GM04503 (cell line): ENCODE measurements around the gene SHANK1.
A peak's percentile ranks its signal among the peaks of the same experiment; 100 is the strongest.

ENCODE experiments used
- DNase-seq: peaks from one replicate; pipeline ENCODE4 v3.0.0-alpha.2; 2012; ENCODE audit warnings: low read depth

The SHANK1 gene

DNA sequence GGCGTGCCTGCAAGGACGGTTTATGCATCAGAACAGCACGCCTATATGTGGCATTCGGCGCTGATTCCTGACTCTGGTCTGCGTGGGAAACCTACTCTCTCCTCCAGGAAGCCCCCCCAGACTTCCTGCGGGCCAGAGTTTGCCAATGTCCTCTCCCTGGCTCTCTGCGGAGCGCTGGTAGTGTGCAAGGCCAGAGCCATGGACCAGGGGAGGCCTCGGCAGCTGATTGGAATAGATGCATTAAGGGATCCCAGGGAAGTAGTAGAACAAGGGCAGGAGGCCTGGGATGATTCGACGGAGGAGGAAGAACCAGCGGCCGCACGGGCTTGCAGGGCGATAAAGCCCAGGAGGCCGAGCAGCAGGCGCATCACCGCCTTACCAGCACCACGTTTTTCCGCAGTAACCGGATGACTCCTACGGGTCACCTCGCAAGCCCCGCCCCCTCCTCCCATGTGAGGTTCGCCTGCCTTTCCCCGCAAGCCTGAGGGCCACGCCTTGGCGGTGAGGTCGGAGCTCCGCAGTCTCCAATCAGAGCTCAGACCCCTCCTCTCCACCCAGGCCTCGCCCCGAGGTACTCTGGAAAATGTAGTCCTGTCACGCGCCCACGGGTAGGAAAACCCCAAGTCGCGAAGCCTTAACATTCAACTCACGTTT is 8.6 kb upstream of the SHANK1 start:
- no peak for DNase-seq

DNA sequence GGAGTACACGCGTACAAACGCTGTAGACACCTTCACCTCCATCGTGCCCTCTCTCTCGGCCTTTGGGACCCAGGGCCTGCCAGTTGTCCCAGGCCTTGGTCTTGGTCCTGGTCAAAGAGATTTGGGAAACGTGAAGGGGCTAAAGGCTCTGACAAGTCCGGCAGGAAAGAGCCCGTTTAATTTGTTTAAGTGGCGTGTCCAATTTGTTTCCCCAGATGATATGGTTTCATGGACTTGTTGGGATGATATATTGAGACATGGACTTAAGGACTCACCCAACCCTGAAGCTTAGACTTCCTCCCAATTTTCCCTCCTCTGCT is 6.3 kb upstream of the SHANK1 start:
- no peak for DNase-seq

DNA sequence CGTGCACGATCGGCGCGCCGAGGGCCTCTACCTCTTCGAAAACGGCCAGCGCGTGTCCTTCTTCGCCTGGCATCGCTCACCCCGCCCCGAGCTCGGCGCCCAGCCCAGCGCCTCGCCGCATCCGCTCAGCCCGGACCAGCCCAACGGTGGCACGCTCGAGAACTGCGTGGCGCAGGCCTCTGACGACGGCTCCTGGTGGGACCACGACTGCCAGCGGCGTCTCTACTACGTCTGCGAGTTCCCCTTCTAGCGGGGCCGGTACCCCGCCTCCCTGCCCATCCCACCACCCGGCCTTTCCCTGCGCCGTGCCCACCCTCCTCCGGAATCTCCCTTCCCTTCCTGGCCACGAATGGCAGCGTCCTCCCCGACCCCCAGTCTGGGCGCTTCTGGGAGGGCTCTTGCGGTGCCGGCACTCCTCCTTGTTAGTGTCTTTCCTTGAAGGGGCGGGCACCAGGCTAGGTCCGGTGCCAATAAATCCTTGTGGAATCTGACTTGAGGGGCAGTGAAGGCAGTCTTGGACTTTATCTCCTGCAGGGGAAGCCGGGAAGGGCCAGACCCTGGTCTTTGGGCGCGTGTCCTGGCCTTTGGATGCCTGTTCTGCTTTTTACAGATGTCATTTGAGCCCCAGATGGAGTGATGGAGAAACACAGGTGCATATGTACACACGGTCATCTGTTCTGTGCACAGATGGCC is 5.8 kb upstream of the SHANK1 start:
- DNase-seq = no peak

DNA sequence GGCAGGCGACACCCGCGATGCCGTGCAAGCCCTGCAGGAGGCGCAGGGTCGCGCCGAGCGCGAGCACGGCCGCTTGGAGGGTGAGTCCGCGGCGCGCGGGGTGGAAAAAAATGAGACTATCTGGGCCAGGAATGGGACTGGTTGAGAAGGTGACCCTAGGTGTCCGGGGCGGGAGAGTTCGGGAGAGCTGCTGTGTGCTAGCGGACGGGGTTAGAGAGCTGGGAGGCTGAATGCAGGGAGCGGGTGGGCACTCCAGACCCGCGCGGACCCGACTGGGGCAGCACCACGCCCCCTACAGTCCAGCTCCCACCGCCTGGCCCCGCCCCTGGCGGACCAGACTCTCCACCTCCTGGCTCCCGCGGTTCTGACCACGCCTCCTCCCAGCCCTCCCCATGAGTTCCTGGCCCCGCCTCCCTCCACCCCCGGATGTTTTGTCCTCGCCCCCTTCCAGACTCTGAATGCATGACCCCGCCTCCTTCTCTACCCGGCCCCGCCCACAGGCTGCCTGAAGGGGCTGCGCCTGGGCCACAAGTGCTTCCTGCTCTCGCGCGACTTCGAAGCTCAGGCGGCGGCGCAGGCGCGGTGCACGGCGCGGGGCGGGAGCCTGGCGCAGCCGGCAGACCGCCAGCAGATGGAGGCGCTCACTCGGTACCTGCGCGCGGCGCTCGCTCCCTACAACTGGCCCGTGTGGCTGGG is 5.1 kb upstream of the SHANK1 start:
- peak; percentile 86 for DNase-seq

DNA sequence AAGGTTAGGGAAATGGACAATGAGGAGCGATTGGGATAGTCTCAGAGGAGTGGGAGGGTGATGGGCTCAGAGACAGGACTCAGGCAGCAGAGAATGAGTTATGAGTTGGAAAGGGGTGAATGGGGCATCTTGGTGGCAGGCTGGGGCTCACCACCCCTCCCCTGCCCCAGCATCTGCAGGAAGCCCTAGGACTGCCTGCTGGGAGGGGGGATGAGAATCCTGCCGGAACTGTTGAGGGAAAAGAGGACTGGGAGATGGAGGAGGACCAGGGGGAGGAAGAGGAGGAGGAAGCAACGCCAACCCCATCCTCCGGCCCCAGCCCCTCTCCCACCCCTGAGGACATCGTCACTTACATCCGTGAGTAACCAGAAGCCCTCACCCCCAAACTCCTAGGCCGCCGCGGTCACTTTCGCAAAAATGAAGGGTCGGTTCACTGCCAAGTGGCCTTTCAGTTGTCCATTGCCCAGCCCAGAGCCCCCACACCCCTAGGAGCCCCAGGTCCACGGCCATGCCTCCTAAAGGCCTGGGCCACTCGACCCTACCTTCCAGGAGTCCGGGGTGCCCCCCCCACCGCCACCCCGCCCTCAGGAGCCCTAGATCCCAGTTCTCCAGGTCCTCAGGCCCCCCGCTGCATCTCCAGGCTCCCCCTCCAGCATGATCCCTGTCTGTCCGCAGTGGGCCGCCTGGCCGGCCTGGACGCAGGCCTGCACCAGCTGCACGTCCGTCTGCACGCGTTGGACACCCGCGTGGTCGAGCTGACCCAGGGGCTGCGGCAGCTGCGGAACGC is 4.3 kb upstream of the SHANK1 start:
- no peak for DNase-seq

DNA sequence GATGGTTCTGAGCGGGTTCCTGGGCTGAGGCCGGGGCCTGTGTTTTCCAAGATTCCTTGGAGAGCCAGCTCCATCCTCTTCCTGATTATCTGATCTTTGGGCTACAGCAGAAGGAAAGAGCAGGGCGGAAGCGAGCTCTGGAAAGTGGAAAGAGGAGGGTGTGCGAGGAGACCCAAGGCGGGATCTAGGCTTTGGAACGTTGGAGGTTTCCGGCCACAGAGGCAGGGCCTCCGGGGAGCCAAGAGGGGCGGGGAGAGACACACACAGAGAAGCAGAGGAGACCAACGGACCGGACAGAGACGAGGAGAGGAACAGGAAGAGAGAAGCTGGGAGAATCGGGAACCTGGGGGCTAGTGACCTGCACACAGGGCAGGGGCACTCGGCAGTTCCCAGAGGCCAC is 3.5 kb upstream of the SHANK1 start, which contains the start of gene CLEC11A:
TSS of gene CLEC11A (plus strand) at position 296 of the 400 bp plus-strand sequence. CDS start 162 bp downstream, outside the sequence.
- peak; percentile 57 for DNase-seq

DNA sequence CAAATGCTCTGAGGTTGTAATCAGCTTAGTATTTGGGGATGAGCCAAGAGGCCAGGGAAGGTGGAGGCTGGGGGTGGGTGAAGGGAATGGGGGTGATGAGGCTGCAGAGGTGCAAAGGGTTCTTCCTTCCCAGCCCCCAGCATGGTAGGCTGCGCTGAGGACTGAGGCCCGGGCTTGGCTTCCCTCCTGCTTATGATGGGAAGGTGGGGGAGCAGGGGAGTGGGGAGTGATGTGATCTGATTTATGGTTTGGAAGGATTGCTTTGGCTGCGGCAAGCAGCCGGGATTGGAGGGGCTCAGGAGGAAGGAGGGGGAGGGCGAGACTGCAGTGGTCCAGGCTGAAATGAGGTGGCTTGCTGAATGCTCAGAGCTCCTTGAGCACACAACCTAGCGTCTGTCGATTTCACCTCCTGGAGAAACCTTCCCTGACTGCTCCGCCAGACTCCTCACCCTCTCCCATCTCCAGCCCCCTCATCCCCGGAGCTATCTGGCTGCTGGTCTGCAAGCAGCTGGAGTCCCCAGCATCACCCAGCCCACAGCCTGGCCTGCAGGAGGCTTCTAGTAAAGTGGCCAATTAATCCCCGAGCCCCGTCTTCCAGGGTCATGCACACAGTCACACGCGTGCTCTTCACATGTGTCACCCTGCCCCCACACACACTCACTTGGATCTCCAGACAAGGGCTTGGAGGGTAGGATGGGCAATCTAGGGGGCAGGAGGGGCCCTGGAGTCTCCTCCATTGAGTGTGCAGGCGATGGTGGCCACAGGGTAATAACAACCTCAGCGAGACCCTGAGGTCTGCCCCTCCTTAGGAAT is 2.8 kb upstream of the SHANK1 start:
- DNase-seq = no peak

DNA sequence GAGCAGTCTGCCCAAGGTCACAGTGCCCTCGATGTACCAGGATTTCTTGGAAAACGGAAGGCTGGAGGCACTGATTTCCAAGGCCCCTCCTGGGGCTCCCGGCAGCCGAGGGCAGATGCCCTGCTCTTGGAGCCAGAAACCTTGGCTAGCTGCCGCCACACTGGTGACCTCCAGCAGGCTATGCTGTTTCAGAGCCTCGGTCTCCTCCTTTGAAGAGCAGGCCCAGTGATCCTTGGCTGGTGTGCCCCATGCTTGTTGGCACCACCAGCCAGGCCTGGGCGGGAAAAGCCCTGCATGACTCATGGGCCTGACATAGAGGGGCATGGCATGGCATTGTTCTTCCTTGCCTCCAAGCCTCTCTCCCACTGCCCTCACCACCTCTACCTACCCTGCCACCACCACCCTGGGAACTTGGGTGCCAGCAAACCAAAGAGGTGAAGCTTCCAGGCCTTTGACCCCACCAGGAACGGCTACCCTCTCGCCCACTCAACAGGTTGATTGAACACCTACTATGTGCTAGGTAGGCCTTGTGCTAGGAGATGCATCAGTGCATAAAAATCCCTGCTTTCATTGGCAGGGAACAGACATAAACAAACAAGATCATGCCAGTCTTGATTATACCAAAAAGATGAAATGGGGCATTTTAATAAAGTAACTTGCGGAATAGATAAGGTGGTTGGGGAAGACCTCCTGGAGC is 2.0 kb upstream of the SHANK1 start:
- no peak for DNase-seq

DNA sequence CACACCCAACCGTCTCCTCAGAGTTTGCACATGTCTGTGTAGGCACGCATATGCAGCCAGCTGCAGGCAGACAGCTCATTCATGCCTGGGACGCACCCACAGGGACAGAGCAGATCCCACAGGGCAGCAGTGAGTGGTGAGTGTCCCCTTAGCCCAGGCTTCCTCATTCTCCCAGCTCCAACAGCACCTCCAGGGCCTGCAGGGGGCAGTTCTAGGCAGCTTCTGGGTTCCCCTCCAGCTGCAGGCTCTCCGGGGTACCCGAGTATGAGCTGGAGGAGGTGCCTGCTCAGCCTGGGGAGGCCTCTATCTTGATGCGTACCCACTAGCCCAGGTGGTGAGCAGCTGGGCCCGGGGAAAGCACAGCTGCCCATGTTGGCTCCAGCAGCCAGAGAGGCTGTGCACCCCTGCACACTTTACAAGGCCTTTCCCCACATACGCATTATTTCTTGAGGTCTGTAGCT is 1.3 kb upstream of the SHANK1 start:
- DNase-seq = peak; percentile 54

DNA sequence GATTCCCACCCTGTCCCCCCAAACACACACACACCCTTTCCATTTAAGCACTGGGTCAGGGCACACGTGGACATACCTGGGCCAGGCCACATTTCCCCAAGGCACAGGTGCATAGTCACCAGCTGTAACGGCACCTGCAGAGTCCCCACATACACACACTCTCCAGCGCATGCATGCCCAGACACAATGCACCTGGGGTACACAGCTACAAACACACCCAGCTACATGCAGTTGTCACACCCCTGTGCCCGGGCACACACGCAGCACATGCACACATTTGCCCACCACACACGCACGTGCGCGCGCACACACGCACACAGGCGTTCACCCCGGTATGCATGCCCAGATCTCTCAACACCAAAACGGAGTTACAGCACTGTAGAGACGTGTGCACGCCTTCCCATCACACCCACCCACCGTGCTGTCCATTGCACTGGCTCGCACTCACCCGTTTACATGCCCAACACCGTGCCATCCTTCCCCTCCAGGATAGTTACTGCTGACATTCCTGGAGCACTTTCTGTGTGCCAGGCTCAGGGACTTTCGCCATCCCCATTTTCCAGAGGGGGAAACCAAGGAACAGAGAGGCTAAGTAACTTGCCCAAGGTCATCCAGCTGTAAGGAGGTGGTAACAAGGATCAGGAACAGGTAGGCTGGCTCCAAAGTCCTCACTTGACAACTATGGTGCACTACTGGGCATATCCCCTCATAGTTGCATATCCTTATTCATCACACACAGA is 749 bp upstream of the SHANK1 start:
- DNase-seq = no peak

DNA sequence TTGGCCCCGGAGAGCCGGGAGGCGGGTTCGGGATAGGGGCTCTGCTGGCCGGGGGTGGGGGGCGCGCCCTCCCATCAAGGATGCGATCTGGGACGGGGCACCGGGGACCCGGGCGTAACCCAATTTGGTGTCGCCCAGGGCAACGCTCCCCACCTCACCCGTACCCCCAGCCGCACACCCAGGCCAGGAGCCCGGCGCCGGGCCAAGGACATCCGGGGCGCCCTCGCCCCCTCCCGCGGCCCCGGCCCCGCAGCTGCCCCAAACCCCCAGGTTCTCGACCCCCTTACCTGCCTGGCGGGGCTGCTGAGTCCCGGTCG is 525 bp downstream of the SHANK1 start:
- DNase-seq = no peak

DNA sequence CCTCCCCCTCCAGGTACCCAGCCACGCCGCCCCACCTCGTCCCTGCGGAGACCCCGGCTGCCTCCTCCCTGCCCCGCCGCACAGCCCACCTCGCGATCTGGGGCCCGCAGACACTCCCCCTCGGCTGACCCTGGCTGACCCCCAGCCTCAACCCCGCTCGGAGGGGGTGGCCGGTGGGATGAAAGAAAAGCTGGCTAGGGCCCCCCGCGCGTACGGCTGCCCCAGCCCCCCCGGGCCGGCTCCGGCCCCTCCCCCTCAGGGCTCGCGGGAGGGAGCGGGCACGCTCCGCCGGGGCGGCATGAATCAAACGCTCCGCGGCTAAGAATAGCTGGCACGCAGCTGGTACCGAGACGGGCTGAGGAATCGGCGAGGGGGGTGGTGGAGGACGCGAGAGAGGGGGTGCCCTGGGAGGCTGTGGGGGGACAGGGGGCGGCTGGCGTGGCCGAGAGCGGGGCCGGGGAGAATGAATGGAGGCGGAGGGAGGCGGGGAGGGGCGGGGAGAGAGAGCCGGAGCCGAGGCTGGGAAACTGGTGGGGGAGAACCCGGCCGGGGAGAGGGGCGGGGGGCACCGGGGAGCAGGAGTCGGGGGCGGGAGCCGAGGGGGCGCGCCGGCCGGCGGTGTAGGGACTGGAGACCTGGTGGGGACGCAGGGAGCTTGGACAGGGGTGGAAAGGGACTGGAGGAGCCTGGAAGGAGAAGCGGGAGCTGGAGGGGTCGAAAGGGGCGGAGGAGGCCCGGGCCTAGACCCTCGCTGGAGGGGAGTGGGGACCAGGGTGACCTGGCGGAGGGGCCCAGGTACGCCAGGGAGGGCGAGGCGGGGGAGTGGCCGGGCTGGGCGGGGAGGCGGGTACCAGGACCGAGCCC is 1.1 kb downstream of the SHANK1 start:
- DNase-seq = no peak

DNA sequence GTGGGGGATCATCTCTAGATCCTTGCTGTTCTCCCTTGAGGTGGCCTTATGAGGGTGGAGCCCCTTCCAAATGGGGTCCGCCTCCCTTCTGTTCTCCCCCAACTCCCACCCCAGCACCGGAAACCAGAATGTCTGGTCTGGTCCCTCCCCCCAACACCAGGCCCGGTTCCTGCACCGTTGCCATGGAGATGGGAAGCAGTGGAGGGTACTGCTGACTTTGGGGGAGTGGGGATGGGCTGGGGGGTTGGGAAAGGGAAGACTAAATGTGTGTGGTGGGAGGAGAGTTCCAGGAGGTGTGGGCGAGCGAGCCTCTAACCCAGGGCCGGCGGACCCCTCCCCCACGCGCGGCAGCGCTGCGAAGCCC is 1.7 kb downstream of the SHANK1 start:
- DNase-seq = no peak

DNA sequence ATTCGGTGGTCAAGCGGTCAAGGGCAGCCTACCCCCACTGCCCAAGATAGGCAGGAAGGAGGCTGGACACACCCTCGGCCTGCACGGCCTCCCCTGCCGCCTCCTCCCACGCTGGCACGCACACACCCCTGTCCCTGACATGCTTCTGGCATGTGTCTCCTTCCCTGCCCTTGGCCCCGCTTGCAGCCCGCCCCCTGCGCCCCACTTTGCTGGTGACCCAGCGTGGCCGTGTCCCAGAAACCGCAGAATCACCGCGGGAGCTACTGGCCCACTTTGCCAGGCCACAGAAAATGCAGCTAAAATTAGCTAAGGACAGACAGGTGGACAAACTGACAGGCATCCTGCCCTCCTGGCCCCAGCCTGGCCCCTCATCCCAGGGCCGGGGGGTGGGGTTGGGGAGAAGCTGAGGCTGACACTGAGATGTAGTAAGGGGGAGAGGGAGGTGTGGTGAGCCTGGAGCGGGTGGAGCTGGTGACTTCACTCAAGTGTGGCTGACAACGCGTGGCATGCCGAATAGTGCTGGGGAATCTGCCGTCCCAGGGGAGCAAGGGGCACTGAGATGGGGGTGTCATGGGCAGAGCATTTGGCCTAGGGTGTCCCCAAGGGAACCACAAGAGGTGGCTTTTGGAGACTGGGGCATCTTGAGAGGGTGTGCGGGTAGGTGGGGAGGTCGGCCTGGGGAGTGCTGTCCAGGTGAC is 2.4 kb downstream of the SHANK1 start:
- DNase-seq = no peak

DNA sequence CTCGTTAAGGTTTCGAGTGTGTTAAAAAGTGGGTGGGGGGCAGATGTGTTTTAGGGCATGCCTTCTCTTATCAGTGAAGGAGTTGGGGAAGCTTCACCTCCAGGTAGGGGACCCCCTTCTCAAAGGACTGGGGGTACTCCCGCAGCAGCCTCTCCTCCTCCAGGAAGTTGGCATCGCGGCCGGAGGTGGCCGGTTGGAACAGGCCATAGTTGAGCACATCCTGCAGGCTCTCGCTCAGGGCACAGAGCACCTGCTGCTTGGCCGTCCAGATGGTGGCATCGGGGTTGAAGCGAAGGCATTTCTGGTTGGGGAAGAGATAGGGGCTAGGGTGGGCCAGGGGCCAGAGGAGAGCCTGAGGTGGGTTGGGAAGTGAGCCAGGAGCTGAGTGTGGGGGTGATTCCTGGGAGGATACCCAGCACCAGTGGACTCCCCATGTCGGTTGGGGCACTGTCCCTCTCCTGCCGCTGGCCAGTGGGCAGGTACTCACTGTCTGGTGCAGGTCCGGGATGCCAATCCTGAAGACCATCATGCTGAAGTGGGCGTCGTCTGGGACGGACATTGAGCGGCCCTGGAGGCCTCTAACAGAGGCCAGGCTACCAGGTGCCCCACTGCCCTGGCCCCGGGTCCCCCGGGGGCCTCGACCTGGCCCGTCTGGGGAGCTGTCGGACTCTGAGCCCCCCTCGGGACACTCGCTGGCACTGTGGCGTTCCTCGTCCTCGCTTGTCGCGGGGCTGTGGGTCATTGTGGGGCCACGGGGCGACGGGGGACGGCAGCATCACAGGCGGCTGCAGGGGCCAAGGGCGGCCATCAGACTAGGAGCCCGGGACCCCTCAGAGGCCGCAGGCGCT is 3.2 kb downstream of the SHANK1 start:
- DNase-seq = no peak

DNA sequence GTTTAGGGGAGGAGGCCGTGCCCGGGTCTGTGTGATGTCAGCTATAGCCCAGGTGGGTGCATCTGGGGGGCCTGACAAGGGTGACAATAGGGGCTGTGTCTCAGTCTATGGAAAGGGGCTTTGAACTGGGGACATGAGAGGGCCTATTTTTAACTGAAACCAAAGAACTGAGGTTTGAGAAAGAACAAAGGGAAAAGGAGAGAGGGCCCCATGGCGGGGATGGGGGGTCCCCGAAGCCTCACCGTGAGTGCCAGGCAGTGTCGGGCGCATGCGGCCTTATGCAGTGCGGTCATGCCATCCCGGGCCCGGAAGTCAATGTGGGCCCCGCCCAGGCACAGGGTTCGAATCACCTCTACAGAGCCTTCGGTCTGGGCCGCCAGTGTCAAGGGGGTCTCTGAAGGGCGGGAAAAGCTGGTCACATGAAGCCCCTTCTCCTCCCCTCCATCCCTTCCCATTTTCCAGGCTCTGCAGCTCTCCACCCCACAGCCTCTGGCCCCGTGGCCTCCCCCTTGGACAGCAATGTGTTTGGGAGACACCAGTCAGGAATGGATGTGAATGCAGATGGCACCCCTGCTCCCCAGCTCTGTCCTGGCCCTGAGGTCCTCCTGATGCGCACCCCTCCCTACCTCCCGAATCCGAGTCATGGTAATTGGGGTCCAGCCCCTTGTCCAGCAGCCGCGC is 5.9 kb downstream of the SHANK1 start:
- no peak for DNase-seq

DNA sequence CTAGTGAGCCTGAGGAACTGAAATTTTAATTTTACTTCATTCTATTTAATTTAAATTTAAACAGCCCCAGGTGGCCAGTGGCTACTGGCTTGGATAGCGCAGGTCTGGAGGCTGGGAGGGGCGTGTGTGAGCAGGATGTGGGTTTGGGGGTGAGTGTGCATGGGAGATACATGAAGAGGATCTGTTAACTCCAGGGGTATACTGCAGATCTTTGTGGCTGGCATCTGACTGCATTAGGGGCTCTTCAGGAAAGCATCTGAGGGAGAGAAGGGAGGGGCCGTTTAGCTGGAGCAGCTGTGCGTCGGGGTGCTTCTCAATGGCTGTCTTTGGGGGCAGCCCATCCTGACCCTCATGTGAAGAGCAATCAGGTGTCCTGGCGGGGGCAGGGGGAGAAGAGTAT is 6.8 kb downstream of the SHANK1 start:
- DNase-seq = no peak
